Osteoblast (primary cell): ENCODE measurements around the gene TBC1D5. TPM values are rescaled to one million over a fixed set of nuclear protein-coding genes. Genes with fewer than 3 reads are reported as not detected.

Source experiments
- DNase-seq: peaks from one replicate; pipeline ENCODE4 v3.0.0; 2011; ENCODE audit warnings: low spot score, mixed read lengths; ENCODE audit not compliant: insufficient read length; ENCODE audit errors: missing footprints
- H2AFZ ChIP-seq: 2 replicates; pipeline ENCODE4 v1.6.0; 2011; ENCODE audit warnings: mild to moderate bottlenecking, low read length
- H3K27ac ChIP-seq: 2 replicates; pipeline ENCODE4 v1.5.1; 2011; ENCODE audit warnings: mild to moderate bottlenecking, low read depth, low read length, moderate library complexity
- H3K27me3 ChIP-seq: 2 replicates; pipeline ENCODE4 v1.6.0; 2012; ENCODE audit warnings: mild to moderate bottlenecking, control low read depth, inconsistent platforms, low read length, moderate library complexity; ENCODE audit not compliant: insufficient read depth
- H3K36me3 ChIP-seq: 2 replicates; pipeline ENCODE4 v1.5.1; 2011; ENCODE audit warnings: mild to moderate bottlenecking, low read length, control low read depth, moderate library complexity; ENCODE audit not compliant: insufficient read depth
- H3K4me1 ChIP-seq: 2 replicates; pipeline ENCODE4 v1.5.1; 2011; ENCODE audit warnings: mild to moderate bottlenecking, low read length, control low read depth, moderate library complexity; ENCODE audit not compliant: insufficient read depth
- H3K4me2 ChIP-seq: 2 replicates; pipeline ENCODE4 v1.6.0; 2011; ENCODE audit warnings: mild to moderate bottlenecking, low read length; ENCODE audit not compliant: insufficient read depth
- H3K4me3 ChIP-seq: fragments of 200-600 bp; sonication (generic); 3 replicates; pipeline ENCODE4 v1.5.1; 2012; ENCODE audit warnings: mild to moderate bottlenecking, low read length, inconsistent platforms; ENCODE audit not compliant: insufficient read depth
- H3K79me2 ChIP-seq: 2 replicates; pipeline ENCODE4 v1.6.0; 2012; ENCODE audit warnings: mild to moderate bottlenecking, low read length, control low read depth, inconsistent platforms; ENCODE audit not compliant: insufficient read depth
- H3K9me3 ChIP-seq: 2 replicates; pipeline ENCODE4 v1.5.1; 2011; ENCODE audit warnings: low read depth, low read length, control low read depth
- H4K20me1 ChIP-seq: 2 replicates; pipeline ENCODE4 v1.6.0; 2012; ENCODE audit warnings: mild to moderate bottlenecking, low read length, control low read depth; ENCODE audit not compliant: insufficient read depth
- total RNA-seq: library from RNA; depleted of rRNA; stranded (reverse); fragments of >200 nt; gene quantifications from 2 replicates; pipeline ENCODE4 v1.2.3, GENCODE V29; 2012
- TF ChIP-seq, protein P1 (sequence below): IDR thresholded peaks from 2 replicates; pipeline ENCODE4 v1.5.1; 2011; ENCODE audit warnings: mild to moderate bottlenecking, low read depth, low read length, moderate library complexity; ENCODE audit errors: extremely low read depth

Gene TBC1D5
- total RNA-seq, 1 donor, result 117 TPM

DNA sequence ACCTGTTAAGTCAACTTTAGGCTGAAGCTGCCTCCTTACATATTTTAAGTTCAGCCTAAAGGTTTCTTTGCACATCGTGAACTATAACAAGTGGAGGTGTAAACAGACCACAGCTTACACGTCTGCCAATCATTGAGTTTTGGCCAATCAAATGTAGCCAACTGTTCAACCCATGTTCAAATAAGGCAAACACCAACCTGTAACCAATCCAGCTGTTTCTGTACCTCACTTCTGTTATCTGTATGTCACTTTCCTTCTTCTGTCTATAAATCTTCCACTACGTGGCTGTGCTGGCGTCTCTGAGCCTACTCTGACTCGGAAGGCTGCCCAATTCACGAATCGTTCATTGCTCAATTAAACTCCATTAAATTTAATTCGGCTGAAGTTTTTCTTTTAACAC lies 356.0 kb downstream of the TBC1D5 start:
- Histone ChIP-seq H3K27me3 (no peaks in the 10 kb centered on the region), H2AFZ (no peak overlapping the region)
- TF ChIP-seq, protein P1, sequence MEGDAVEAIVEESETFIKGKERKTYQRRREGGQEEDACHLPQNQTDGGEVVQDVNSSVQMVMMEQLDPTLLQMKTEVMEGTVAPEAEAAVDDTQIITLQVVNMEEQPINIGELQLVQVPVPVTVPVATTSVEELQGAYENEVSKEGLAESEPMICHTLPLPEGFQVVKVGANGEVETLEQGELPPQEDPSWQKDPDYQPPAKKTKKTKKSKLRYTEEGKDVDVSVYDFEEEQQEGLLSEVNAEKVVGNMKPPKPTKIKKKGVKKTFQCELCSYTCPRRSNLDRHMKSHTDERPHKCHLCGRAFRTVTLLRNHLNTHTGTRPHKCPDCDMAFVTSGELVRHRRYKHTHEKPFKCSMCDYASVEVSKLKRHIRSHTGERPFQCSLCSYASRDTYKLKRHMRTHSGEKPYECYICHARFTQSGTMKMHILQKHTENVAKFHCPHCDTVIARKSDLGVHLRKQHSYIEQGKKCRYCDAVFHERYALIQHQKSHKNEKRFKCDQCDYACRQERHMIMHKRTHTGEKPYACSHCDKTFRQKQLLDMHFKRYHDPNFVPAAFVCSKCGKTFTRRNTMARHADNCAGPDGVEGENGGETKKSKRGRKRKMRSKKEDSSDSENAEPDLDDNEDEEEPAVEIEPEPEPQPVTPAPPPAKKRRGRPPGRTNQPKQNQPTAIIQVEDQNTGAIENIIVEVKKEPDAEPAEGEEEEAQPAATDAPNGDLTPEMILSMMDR, result no peak

DNA sequence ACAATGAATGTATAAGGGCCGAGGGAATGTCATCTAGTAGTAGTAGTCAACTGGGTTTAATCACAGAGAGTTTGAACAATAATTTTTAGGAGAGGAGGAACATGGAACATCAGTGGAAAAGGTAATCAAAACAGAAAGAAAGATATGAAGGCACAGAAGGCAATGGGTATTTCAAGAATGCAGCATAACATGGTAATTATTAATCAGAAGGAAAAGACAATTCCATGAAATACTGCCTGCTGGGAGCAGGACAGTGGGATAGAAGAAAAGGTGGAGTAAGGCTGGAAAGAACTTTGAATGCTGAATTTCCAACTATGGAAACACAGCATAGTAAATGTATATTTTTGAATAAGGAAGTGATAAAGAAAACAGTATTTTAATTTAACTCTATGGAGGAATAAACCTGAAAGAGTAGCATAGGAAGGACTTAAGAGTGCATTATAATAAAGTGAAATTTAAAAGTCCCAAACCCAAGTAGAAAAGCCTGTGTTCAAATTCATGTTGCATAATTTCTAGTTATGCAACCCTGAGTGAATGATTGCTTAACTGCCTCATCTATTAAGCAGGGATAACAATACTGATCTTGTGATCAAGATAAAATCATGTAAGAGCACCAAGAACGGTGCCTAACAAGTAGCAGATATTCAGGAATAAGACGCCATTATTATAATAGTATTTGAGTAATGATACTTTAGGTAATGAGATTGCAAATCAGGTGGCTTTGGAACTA lies 357.7 kb downstream of the TBC1D5 start:
- H3K36me3 ChIP-seq, result no peaks in the 10 kb centered on the region
- H3K9me3 ChIP-seq, result no peaks in the 10 kb centered on the region
- no peak for DNase-seq
- no peaks in the 10 kb centered on the region for H3K79me2 ChIP-seq
- no peak overlapping the region for H2AFZ ChIP-seq
- TF ChIP-seq, protein P1, result no peak
- H3K27me3 ChIP-seq, result no peaks in the 10 kb centered on the region
- H3K4me3 ChIP-seq, result no peak overlapping the region
- no peaks in the 10 kb centered on the region for H4K20me1 ChIP-seq
- no peaks in the 10 kb centered on the region for H3K4me1 ChIP-seq
- no peak overlapping the region for H3K4me2 ChIP-seq
- no peak overlapping the region for H3K27ac ChIP-seq

More for the DNA sequence above, 356.0 kb downstream of the TBC1D5 start:
- H3K36me3 ChIP-seq, result no peaks in the 10 kb centered on the region
- no peaks in the 10 kb centered on the region for H4K20me1 ChIP-seq
- no peak overlapping the region for H3K4me2 ChIP-seq
- H3K27ac ChIP-seq, result no peak overlapping the region
- DNase-seq, result no peak
- H3K4me3 ChIP-seq, result no peak overlapping the region
- no peaks in the 10 kb centered on the region for H3K9me3 ChIP-seq
- H3K79me2 ChIP-seq, result no peaks in the 10 kb centered on the region
- no peaks in the 10 kb centered on the region for H3K4me1 ChIP-seq

DNA sequence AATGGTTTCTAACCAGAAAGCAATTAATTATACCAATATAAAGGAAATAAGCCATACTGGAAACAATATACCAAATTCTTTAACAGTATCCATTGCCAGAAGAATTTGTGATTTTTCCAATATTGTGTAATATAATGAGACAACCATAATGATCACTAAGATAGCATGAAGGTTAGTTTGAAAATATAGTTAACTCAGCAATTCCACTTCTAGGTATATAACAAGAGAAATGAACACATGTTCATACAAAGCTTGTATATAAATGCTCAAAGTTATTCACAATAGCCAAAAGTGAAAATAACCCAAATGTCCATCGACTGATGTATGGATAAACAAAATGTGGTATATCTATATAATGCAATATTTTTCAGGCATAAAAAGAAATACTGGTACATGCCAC lies 369.1 kb downstream of the TBC1D5 start:
- Histone ChIP-seq H2AFZ (no peak overlapping the region), H4K20me1 (no peaks in the 10 kb centered on the region), H3K79me2 (no peaks in the 10 kb centered on the region), H3K27ac (no peak overlapping the region), H3K4me1 (no peaks in the 10 kb centered on the region), H3K36me3 (no peaks in the 10 kb centered on the region), H3K4me2 (no peak overlapping the region), H3K4me3 (no peak overlapping the region), H3K27me3 (no peaks in the 10 kb centered on the region), H3K9me3 (no peaks in the 10 kb centered on the region)
- DNase-seq, result no peak
- TF ChIP-seq, protein P1, result no peak

DNA sequence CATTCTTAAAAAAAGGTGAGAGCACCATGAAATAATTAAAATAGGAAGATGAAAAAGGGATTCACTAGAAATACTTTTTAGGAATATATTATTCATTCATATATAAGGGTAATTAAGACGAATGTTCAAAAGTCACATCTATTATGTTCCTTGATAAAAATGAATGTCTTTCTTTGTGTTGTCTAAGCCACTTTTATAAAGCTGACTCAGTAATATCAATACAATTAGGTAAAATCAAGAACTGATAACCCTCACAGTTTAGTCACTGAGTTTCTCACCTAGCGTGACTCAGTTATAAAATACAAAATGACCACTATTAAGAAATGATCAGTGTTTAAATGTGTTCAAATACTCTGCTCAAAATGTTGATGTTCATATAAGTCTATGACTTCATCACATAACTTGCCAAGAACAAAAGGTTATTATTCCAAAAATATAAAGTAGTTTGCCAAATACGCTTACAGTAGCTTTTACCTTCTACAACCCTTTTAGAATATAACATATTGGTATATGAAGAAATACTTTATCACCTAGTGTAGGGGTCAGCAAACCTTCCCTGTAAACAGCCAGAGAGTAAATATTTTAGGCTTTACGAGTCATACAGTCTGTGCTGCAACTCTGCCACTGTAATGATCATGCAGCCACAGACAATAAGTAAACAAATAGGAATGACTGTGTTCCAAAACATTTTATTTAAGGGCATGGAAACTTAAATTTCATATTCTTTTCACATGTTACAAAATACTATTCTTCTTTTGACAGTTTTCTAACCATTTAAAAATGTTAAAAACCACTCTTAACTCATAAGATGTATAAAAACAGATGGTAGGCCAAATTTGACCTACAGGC lies 369.8 kb downstream of the TBC1D5 start:
- no peaks in the 10 kb centered on the region for H3K36me3 ChIP-seq
- no peaks in the 10 kb centered on the region for H3K27me3 ChIP-seq
- no peak overlapping the region for H2AFZ ChIP-seq
- H3K4me3 ChIP-seq, result no peak overlapping the region
- no peak overlapping the region for H3K27ac ChIP-seq
- H3K4me2 ChIP-seq, result no peak overlapping the region
- H3K79me2 ChIP-seq, result no peaks in the 10 kb centered on the region
- TF ChIP-seq, protein P1, result no peak
- no peaks in the 10 kb centered on the region for H3K9me3 ChIP-seq
- no peak for DNase-seq
- H4K20me1 ChIP-seq, result no peaks in the 10 kb centered on the region
- H3K4me1 ChIP-seq, result no peaks in the 10 kb centered on the region
